Measurements from ENCODE around the gene GPC6.

Gene GPC6

GRCh38 chr13:93977986-93978385 is 751.4 kb downstream of the GPC6 start:
- H3K9ac ChIP-seq (ENCODE audit: low read length), result no peak overlapping the region
- no peaks in the 10 kb centered on the region for H3K36me3 ChIP-seq (ENCODE audit: insufficient read depth, low read length)
- H3K9me2 ChIP-seq (ENCODE audit: low read depth, low read length), result no peaks in the 10 kb centered on the region
- H3K27me3 ChIP-seq (ENCODE audit: insufficient read depth, low read length), result no peaks in the 10 kb centered on the region
- H3K9me3 ChIP-seq (ENCODE audit: low read length), result no peaks in the 10 kb centered on the region
- H3K79me2 ChIP-seq (ENCODE audit: insufficient read depth, low read length), result no peaks in the 10 kb centered on the region
- H3K4me3 ChIP-seq (ENCODE audit: low read depth, low read length, poor library complexity, severe bottlenecking), result no peak overlapping the region
- no peaks in the 10 kb centered on the region for H3F3A ChIP-seq (ENCODE audit: insufficient read depth, low read length)
- no peak overlapping the region for H3K27ac ChIP-seq (ENCODE audit: low read depth, low read length, poor library complexity, severe bottlenecking)
- no peaks in the 10 kb centered on the region for H3K4me1 ChIP-seq (ENCODE audit: insufficient read depth, low read length, severe bottlenecking)
- TF ChIP-seq EZH2 (IDR thresholded peaks at IDR 0.05; ENCODE audit: borderline replicate concordance, low read length) (no peak), CTCF (IDR thresholded peaks at IDR 0.05; ENCODE audit: low read length) (no peak)
- H4K20me1 ChIP-seq (ENCODE audit: insufficient read depth, low read length), result no peaks in the 10 kb centered on the region
- H3K4me2 ChIP-seq (ENCODE audit: low read length), result no peak overlapping the region
- no peak overlapping the region for H2AFZ ChIP-seq (ENCODE audit: low read length)

GRCh38 chr13:93981426-93981977 is 754.9 kb downstream of the GPC6 start:
- no peaks in the 10 kb centered on the region for H4K20me1 ChIP-seq (ENCODE audit: insufficient read depth, low read length)
- no peaks in the 10 kb centered on the region for H3K36me3 ChIP-seq (ENCODE audit: insufficient read depth, low read length)
- H3K4me2 ChIP-seq (ENCODE audit: low read length), result no peak overlapping the region
- no peak overlapping the region for H3K27ac ChIP-seq (ENCODE audit: low read depth, low read length, poor library complexity, severe bottlenecking)
- H3K79me2 ChIP-seq (ENCODE audit: insufficient read depth, low read length), result no peaks in the 10 kb centered on the region
- TF ChIP-seq CTCF (IDR thresholded peaks at IDR 0.05; ENCODE audit: low read length), result no peak
- TF ChIP-seq EZH2 (IDR thresholded peaks at IDR 0.05; ENCODE audit: borderline replicate concordance, low read length), result no peak
- no peak overlapping the region for H3K4me3 ChIP-seq (ENCODE audit: low read depth, low read length, poor library complexity, severe bottlenecking)
- H3K9ac ChIP-seq (ENCODE audit: low read length), result no peak overlapping the region
- H3K9me3 ChIP-seq (ENCODE audit: low read length), result no peaks in the 10 kb centered on the region
- no peaks in the 10 kb centered on the region for H3F3A ChIP-seq (ENCODE audit: insufficient read depth, low read length)
- H3K4me1 ChIP-seq (ENCODE audit: insufficient read depth, low read length, severe bottlenecking), result no peaks in the 10 kb centered on the region
- H3K27me3 ChIP-seq (ENCODE audit: insufficient read depth, low read length), result no peaks in the 10 kb centered on the region
- no peak overlapping the region for H2AFZ ChIP-seq (ENCODE audit: low read length)
- no peaks in the 10 kb centered on the region for H3K9me2 ChIP-seq (ENCODE audit: low read depth, low read length)

- no peaks in the 10 kb centered on the region for H3K79me2 ChIP-seq (ENCODE audit: insufficient read depth, low read length)
- H4K20me1 ChIP-seq (ENCODE audit: insufficient read depth, low read length), result no peaks in the 10 kb centered on the region
- H3K36me3 ChIP-seq (ENCODE audit: insufficient read depth, low read length), result no peaks in the 10 kb centered on the region
- H3K27me3 ChIP-seq (ENCODE audit: insufficient read depth, low read length), result no peaks in the 10 kb centered on the region
- H2AFZ ChIP-seq (ENCODE audit: low read length), result no peak overlapping the region
- no peaks in the 10 kb centered on the region for H3K4me1 ChIP-seq (ENCODE audit: insufficient read depth, low read length, severe bottlenecking)
- H3K9me3 ChIP-seq (ENCODE audit: low read length), result no peaks in the 10 kb centered on the region
- H3K4me3 ChIP-seq (ENCODE audit: low read depth, low read length, poor library complexity, severe bottlenecking), result no peak overlapping the region
- H3K27ac ChIP-seq (ENCODE audit: low read depth, low read length, poor library complexity, severe bottlenecking), result no peak overlapping the region
- no peaks in the 10 kb centered on the region for H3F3A ChIP-seq (ENCODE audit: insufficient read depth, low read length)
- H3K9me2 ChIP-seq (ENCODE audit: low read depth, low read length), result no peaks in the 10 kb centered on the region
- H3K4me2 ChIP-seq (ENCODE audit: low read length), result no peak overlapping the region
- TF ChIP-seq EZH2 (IDR thresholded peaks at IDR 0.05; ENCODE audit: borderline replicate concordance, low read length) (no peak), CTCF (IDR thresholded peaks at IDR 0.05; ENCODE audit: low read length) (no peak)
- H3K9ac ChIP-seq (ENCODE audit: low read length), result no peak overlapping the region
Observed at GRCh38 chr13:93982179-93982918, 755.7 kb downstream of the GPC6 start.

Measured in OCI-LY1 (cell line).